ENCODE measurements around the gene YTHDC2.

YTHDC2 gene

DNA sequence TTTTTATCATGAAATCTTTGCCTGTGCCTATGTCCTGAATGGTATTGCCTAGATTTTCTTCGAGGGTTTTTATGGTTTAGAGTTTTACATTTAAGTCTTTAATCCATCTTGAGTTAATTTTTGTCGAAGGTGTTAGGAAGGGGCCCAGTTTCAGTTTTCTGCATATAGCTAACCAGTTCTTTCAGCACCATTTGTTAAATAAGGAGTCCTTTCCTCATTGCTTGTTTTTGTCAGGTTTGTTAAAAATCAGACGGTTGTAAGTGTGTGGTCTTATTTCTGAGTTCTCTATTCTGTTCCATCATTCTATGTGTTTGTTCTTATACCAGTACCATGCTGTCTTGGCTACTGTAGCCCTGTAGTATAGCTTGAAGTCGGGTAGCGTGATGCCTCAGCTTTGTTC is 55.9 kb downstream of the YTHDC2 start:
- H3K27ac ChIP-seq (replicated peaks), result no peak overlapping the region
- TF ChIP-seq SPI1 (IDR thresholded peaks at IDR 0.05; ENCODE audit: borderline replicate concordance, low read depth) (no peak), CTCF (IDR thresholded peaks at IDR 0.05; ENCODE audit: insufficient read depth, low read length) (no peak), REST (IDR thresholded peaks at IDR 0.05; ENCODE audit: insufficient replicate concordance, low read depth) (no peak), POLR2AphosphoS5 (IDR thresholded peaks at IDR 0.05; ENCODE audit: low read depth) (no peak), GABPA (IDR thresholded peaks at IDR 0.05; ENCODE audit: low read depth) (no peak)
- H3K4me3 ChIP-seq (replicated peaks; ENCODE audit: insufficient read depth, low read length), result no peak overlapping the region
- no peaks in the 10 kb centered on the region for H3K27me3 ChIP-seq (ENCODE audit: insufficient read depth, poor library complexity, severe bottlenecking)
- DNase-seq (ENCODE audit: low read depth in 1 of 2, low spot score in 1 of 2), result no peak

DNA sequence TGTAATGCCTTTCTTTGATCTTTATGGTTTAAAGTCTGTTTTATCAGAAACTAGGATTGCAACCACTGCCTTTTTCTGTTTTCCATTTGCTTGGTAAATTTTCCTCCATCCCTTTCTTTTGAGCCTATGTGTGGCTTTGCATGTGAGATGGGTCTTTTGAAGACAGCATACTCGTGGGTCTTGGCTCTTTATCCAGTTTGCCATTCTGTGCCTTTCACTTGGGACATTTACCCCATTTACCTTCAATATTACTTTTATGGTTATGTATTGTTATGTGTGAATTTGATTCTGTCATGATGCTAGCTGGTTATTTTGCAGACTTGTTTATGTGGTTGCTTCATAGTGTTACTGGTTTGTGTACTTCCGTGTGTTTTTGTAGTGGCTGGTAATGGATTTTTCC is 59.2 kb downstream of the YTHDC2 start:
- no peak overlapping the region for H3K4me3 ChIP-seq (replicated peaks; ENCODE audit: insufficient read depth, low read length)
- DNase-seq (ENCODE audit: low read depth in 1 of 2, low spot score in 1 of 2), result no peak
- no peak overlapping the region for H3K27ac ChIP-seq (replicated peaks)
- no peaks in the 10 kb centered on the region for H3K27me3 ChIP-seq (ENCODE audit: insufficient read depth, poor library complexity, severe bottlenecking)
- TF ChIP-seq SPI1 (IDR thresholded peaks at IDR 0.05; ENCODE audit: borderline replicate concordance, low read depth) (no peak), REST (IDR thresholded peaks at IDR 0.05; ENCODE audit: insufficient replicate concordance, low read depth) (no peak), CTCF (IDR thresholded peaks at IDR 0.05; ENCODE audit: insufficient read depth, low read length) (no peak), POLR2AphosphoS5 (IDR thresholded peaks at IDR 0.05; ENCODE audit: low read depth) (no peak), GABPA (IDR thresholded peaks at IDR 0.05; ENCODE audit: low read depth) (no peak)

GRCh38 chr5:113574417-113574816 is 60.9 kb downstream of the YTHDC2 start:
- no peak for TF ChIP-seq POLR2AphosphoS5 (IDR thresholded peaks at IDR 0.05; ENCODE audit: low read depth)
- TF ChIP-seq GABPA (IDR thresholded peaks at IDR 0.05; ENCODE audit: low read depth), result no peak
- no peak for TF ChIP-seq SPI1 (IDR thresholded peaks at IDR 0.05; ENCODE audit: borderline replicate concordance, low read depth)
- no peak for TF ChIP-seq REST (IDR thresholded peaks at IDR 0.05; ENCODE audit: insufficient replicate concordance, low read depth)
- TF ChIP-seq CTCF (IDR thresholded peaks at IDR 0.05; ENCODE audit: insufficient read depth, low read length), result no peak
- no peak overlapping the region for H3K4me3 ChIP-seq (replicated peaks; ENCODE audit: insufficient read depth, low read length)
- no peak for DNase-seq (ENCODE audit: low read depth in 1 of 2, low spot score in 1 of 2)
- no peaks in the 10 kb centered on the region for H3K27me3 ChIP-seq (ENCODE audit: insufficient read depth, poor library complexity, severe bottlenecking)
- no peak overlapping the region for H3K27ac ChIP-seq (replicated peaks)
